Keratinocyte (primary cell): ENCODE data around the gene C6orf15. TPM values are rescaled to one million over a fixed set of nuclear protein-coding genes. Genes with fewer than 3 reads are reported as not detected.

ENCODE experiments used
- DNase-seq: peaks from one replicate; pipeline ENCODE4 v3.0.0-alpha.2; 2011; ENCODE audit warnings: low read depth, missing footprints, low spot score
- FAIRE-seq: peaks from 2 replicates; lab custom pipeline; 2011; peaks lifted over from hg19 to GRCh38; lab: Jason Lieb, UNC
- H2AFZ ChIP-seq: 2 replicates; pipeline ENCODE4 v1.6.0; 2012; ENCODE audit warnings: low read length, control low read depth, inconsistent platforms; ENCODE audit not compliant: control insufficient read depth
- H3K27ac ChIP-seq: 2 replicates; pipeline ENCODE4 v1.5.1; 2011; ENCODE audit warnings: low read length; ENCODE audit not compliant: control insufficient read depth, insufficient read depth
- H3K27me3 ChIP-seq: 3 replicates; pipeline ENCODE4 v1.6.0; 2011; ENCODE audit warnings: low read length; ENCODE audit not compliant: control insufficient read depth, insufficient read depth; ENCODE audit errors: extremely low read depth
- H3K36me3 ChIP-seq, 2 experiments: 2 replicates in 1 of 2; 3 replicates in 1 of 2; pipeline ENCODE4 v1.5.1; 2011; ENCODE audit warnings: low read length in 2 of 2, mild to moderate bottlenecking in 1 of 2; ENCODE audit not compliant: control insufficient read depth in 2 of 2, insufficient read depth in 2 of 2; ENCODE audit errors: extremely low read depth in 1 of 2
- H3K4me1 ChIP-seq: 3 replicates; pipeline ENCODE4 v1.5.1; 2011; ENCODE audit warnings: low read length; ENCODE audit not compliant: control insufficient read depth, insufficient read depth; ENCODE audit errors: extremely low read depth
- H3K4me2 ChIP-seq: 3 replicates; pipeline ENCODE4 v1.6.0; 2011; ENCODE audit warnings: low read depth, low read length; ENCODE audit not compliant: control insufficient read depth, insufficient read depth; ENCODE audit errors: extremely low read depth
- H3K4me3 ChIP-seq, 3 experiments: fragments of 200-600 bp in 1 of 3; sonication (generic) in 1 of 3; 2 replicates in 2 of 3; 3 replicates in 1 of 3; pipeline ENCODE4 v1.5.1; 2011 to 2016; ENCODE audit warnings: low read length in 3 of 3, mild to moderate bottlenecking in 3 of 3, control low read depth in 2 of 3, inconsistent platforms in 1 of 3, low read depth in 1 of 3, mixed read lengths in 1 of 3, mixed run types in 1 of 3, moderate library complexity in 1 of 3; ENCODE audit not compliant: control insufficient read depth in 2 of 3, insufficient read depth in 2 of 3; ENCODE audit errors: extremely low read depth in 1 of 3
- H3K79me2 ChIP-seq: 2 replicates; pipeline ENCODE4 v1.6.0; 2012; ENCODE audit warnings: low read length; ENCODE audit not compliant: control insufficient read depth, insufficient read depth
- H3K9ac ChIP-seq: 3 replicates; pipeline ENCODE4 v1.6.0; 2011; ENCODE audit warnings: low read length; ENCODE audit not compliant: control insufficient read depth, insufficient read depth; ENCODE audit errors: extremely low read depth
- H3K9me1 ChIP-seq: 3 replicates; pipeline ENCODE4 v1.6.0; 2011; ENCODE audit warnings: low read length; ENCODE audit not compliant: control insufficient read depth, insufficient read depth; ENCODE audit errors: extremely low read depth
- H3K9me3 ChIP-seq: 2 replicates; pipeline ENCODE4 v1.5.1; 2012; ENCODE audit warnings: low read depth, low read length; ENCODE audit not compliant: control insufficient read depth
- H4K20me1 ChIP-seq: 3 replicates; pipeline ENCODE4 v1.6.0; 2011; ENCODE audit warnings: low read length; ENCODE audit not compliant: control insufficient read depth, insufficient read depth; ENCODE audit errors: extremely low read depth
- EZH2 ChIP-seq: IDR thresholded peaks from one replicate; pipeline ENCODE4 v1.6.1; 2012; ENCODE audit warnings: inconsistent platforms, mild to moderate bottlenecking, low read length, moderate library complexity
- dilution Hi-C: fragments of 300-500 bp; cut with MboI; formaldehyde crosslinking; loops from one replicate; pipeline ENCODE4 v1.7.0; 2020; ENCODE audit warnings: low sequenced_read_pairs; ENCODE audit not compliant: extremely low pct_ligation_motif_present
- polyA plus RNA-seq, 5 experiments: library from polyadenylated mRNA; depleted of rRNA in 3 of 5; stranded (reverse) in 3 of 5; stranded (forward) in 1 of 5; unstranded in 1 of 5; fragments of >200 nt; gene quantifications; 1 replicate in 1 of 5; 2 replicates in 3 of 5; 3 replicates in 1 of 5; pipeline versions ENCODE4 v1.2.1 to v1.2.3, GENCODE V29; 2011 to 2012; ENCODE audit warnings: missing spikeins in 2 of 5, low read depth in 1 of 5, low replicate concordance in 1 of 5
- TF ChIP-seq, protein P1 (sequence below), 3 experiments: IDR thresholded peaks in 1 of 3; conservative IDR thresholded peaks in 1 of 3; optimal IDR thresholded peaks in 1 of 3; 2 replicates in 2 of 3; 3 replicates in 1 of 3; pipeline versions ENCODE3 to v1.5.1; 2011; ENCODE audit warnings: low read length in 3 of 3, mild to moderate bottlenecking in 3 of 3, moderate library complexity in 2 of 3, control low read depth in 1 of 3, inconsistent platforms in 1 of 3; ENCODE audit not compliant: insufficient read depth in 2 of 3; ENCODE audit errors: extremely low read depth in 1 of 3

Gene C6orf15
- polyA plus RNA-seq, 1 donor (not counting 4 experiments of a cell fraction or from before 2014, with no cell fraction given): 0.08 TPM

DNA sequence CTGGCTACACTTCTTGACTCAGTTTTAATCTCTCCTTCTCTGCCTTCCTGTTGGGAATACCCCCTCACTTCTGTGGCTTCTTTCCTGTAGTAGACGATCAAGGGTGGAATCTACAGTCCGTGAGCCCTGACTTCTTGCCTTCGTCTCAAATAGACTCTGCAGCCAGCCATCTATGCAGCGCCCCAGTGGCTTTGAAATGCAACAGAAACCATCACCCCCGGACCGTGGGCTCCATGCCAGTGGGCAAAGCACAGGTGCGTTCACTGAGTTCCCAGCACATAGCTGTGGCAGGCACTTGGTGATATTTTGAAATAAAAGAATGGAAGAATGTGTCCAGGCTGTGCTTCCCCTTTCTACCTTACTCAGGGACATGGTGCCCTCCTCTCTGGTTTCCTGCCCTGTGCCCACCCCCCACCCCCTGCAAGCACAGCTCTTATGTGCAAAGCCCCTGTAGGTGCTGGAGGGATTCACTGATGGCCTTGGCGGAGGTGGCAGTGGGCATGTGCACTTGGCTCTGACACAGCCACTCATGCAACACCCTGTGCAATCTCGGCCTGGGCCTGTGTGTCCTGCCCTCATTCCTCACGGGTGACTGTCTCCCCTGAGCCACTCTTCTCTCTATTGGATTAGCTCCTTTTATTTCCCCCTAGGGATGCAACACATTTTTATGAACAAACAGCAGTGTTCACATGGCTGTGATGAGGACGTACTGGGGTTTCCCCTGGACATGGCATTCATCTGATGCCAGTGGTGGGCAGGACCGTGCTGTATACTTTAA lies 13.4 kb upstream of the C6orf15 start:
- H3K9ac ChIP-seq: peak overlapping the region; percentile 59
- no peaks in the 10 kb centered on the region for H3K9me1 ChIP-seq
- peak overlapping the region; percentile 34 for H3K27ac ChIP-seq
- H2AFZ ChIP-seq: no peak overlapping the region
- no peak for FAIRE-seq
- peaks cover 36% of the 10 kb centered on the region for H3K4me1 ChIP-seq
- peak overlapping the region; percentile 63 for H3K4me2 ChIP-seq
- H3K27me3 ChIP-seq: no peaks in the 10 kb centered on the region
- no peaks in the 10 kb centered on the region for H4K20me1 ChIP-seq
- DNase-seq: no peak
- H3K36me3 ChIP-seq: peaks cover 5 to 8% of the 10 kb centered on the region in 2 experiments
- no peaks in the 10 kb centered on the region for H3K9me3 ChIP-seq
- no peak overlapping the region for H3K4me3 ChIP-seq
- dilution Hi-C loops: no loop called here
- no peaks in the 10 kb centered on the region for H3K79me2 ChIP-seq
- TF ChIP-seq, protein P1, sequence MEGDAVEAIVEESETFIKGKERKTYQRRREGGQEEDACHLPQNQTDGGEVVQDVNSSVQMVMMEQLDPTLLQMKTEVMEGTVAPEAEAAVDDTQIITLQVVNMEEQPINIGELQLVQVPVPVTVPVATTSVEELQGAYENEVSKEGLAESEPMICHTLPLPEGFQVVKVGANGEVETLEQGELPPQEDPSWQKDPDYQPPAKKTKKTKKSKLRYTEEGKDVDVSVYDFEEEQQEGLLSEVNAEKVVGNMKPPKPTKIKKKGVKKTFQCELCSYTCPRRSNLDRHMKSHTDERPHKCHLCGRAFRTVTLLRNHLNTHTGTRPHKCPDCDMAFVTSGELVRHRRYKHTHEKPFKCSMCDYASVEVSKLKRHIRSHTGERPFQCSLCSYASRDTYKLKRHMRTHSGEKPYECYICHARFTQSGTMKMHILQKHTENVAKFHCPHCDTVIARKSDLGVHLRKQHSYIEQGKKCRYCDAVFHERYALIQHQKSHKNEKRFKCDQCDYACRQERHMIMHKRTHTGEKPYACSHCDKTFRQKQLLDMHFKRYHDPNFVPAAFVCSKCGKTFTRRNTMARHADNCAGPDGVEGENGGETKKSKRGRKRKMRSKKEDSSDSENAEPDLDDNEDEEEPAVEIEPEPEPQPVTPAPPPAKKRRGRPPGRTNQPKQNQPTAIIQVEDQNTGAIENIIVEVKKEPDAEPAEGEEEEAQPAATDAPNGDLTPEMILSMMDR (optimal IDR thresholded peaks at IDR 0.05 in 1 of 3, IDR thresholded peaks at IDR 0.05 in 1 of 3, conservative IDR thresholded peaks at IDR 0.05 in 1 of 3; ENCODE audit: extremely low read depth in 1 of 3, insufficient read depth in 2 of 3, low read length in 3 of 3): no peak
- no peak for TF ChIP-seq EZH2

DNA sequence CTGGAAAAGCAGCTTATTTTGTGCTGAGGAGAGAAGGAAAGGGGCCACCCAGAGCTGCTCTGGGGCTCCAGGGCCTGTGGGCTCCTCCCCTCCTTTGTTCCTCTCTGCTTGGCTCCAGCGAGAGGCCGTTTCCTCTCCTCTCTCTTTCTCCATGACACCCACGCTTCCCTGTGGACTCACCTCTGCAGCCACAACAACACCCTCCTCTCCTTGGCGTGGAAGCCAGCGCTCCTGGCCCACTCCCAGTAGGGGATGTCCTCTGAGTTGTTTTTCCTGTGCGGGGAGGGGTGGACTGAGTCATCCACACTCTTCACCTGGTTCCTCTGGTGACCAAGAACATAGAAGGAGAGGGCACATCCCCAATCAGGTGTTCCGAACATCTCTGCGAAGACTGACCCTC lies 12.8 kb upstream of the C6orf15 start:
- Histone ChIP-seq H2AFZ (no peak overlapping the region), H3K9me1 (no peaks in the 10 kb centered on the region), H3K27ac (peak overlapping the region; percentile 34), H4K20me1 (no peaks in the 10 kb centered on the region), H3K9ac (peak overlapping the region; percentile 63), H3K4me3 (peak overlapping the region in 1 of 3 experiments; percentile 38), H3K9me3 (no peaks in the 10 kb centered on the region), H3K4me2 (peak overlapping the region; percentile 63), H3K27me3 (no peaks in the 10 kb centered on the region), H3K4me1 (peaks cover 36% of the 10 kb centered on the region), H3K36me3 (peaks cover 5 to 8% of the 10 kb centered on the region in 2 experiments), H3K79me2 (no peaks in the 10 kb centered on the region)
- dilution Hi-C loops: no loop called here
- TF ChIP-seq, protein P1 (optimal IDR thresholded peaks at IDR 0.05 in 1 of 3, IDR thresholded peaks at IDR 0.05 in 1 of 3, conservative IDR thresholded peaks at IDR 0.05 in 1 of 3; ENCODE audit: extremely low read depth in 1 of 3, insufficient read depth in 2 of 3, low read length in 3 of 3): no peak
- no peak for TF ChIP-seq EZH2
- DNase-seq: peak; percentile 73
- FAIRE-seq: peak; percentile 90
